GM21381 (cell line): ENCODE data around the gene TIMM44.
"Not testable (repeated sequence)": the region's sequence is repeated elsewhere in the genome, so short reads cannot be mapped to it uniquely, and the experiment has no call there.

Experiments
- ATAC-seq: cut with Tn5 transposase; IDR thresholded peaks from one replicate; pipeline ENCODE4 v1.9.1; 2021; ENCODE audit warnings: mild to moderate bottlenecking, moderate library complexity; ENCODE audit not compliant: unreplicated experiment

Gene TIMM44

GRCh38 chr19:7977021-7977722, 33.7 kb upstream of the TIMM44 start:
- ATAC-seq, result no peak

GRCh38 chr19:7976461-7976860, 33.0 kb upstream of the TIMM44 start:
- no peak for ATAC-seq

- no peak for ATAC-seq
Observed at GRCh38 chr19:7975037-7975436, 31.6 kb upstream of the TIMM44 start.

- no peak for ATAC-seq
Observed at GRCh38 chr19:7973883-7974282, 30.4 kb upstream of the TIMM44 start.

- ATAC-seq, result no peak
Observed at GRCh38 chr19:7971553-7972520, 28.4 kb upstream of the TIMM44 start.

- no peak for ATAC-seq
Observed at GRCh38 chr19:7970716-7971448, 27.4 kb upstream of the TIMM44 start.

- no peak for ATAC-seq
Observed at GRCh38 chr19:7969555-7969939, 26.1 kb upstream of the TIMM44 start.

GRCh38 chr19:7968796-7969554, 25.5 kb upstream of the TIMM44 start:
- ATAC-seq, result no peak

GRCh38 chr19:7968008-7968795, 24.7 kb upstream of the TIMM44 start:
- no peak for ATAC-seq

- ATAC-seq, result no peak
Observed at GRCh38 chr19:7965921-7966665, 22.6 kb upstream of the TIMM44 start.

GRCh38 chr19:7965259-7965841, 21.9 kb upstream of the TIMM44 start:
- ATAC-seq, result no peak

- no peak for ATAC-seq
Observed at GRCh38 chr19:7963566-7963965, 20.1 kb upstream of the TIMM44 start.

GRCh38 chr19:7962644-7963268, 19.3 kb upstream of the TIMM44 start:
- ATAC-seq, result no peak

GRCh38 chr19:7961920-7962626, 18.6 kb upstream of the TIMM44 start:
- no peak for ATAC-seq

- not testable (repeated sequence) for ATAC-seq
Observed at GRCh38 chr19:7961082-7961481, 17.6 kb upstream of the TIMM44 start.

GRCh38 chr19:7959211-7959610, 15.7 kb upstream of the TIMM44 start:
- no peak for ATAC-seq

GRCh38 chr19:7955696-7956095, 12.2 kb upstream of the TIMM44 start:
- ATAC-seq, result no peak

GRCh38 chr19:7953576-7953975, 10.1 kb upstream of the TIMM44 start:
- ATAC-seq, result no peak
